HUES64 (cell line): ENCODE measurements around the gene GPHA2.

Experiments used
- H3K27ac ChIP-seq: 2 replicates; pipeline ENCODE4 v1.7.0; 2013; ENCODE audit warnings: low read depth, low read length, inconsistent platforms
- H3K27me3 ChIP-seq: 2 replicates; pipeline ENCODE4 v1.6.1; 2013; ENCODE audit warnings: mild to moderate bottlenecking, low read length; ENCODE audit not compliant: insufficient read depth
- H3K36me3 ChIP-seq: 2 replicates; pipeline ENCODE4 v1.6.1; 2013; ENCODE audit warnings: mild to moderate bottlenecking, low read length; ENCODE audit not compliant: insufficient read depth
- H3K4me1 ChIP-seq: 2 replicates; pipeline ENCODE4 v1.6.1; 2013; ENCODE audit warnings: mild to moderate bottlenecking, low read length, moderate library complexity; ENCODE audit not compliant: insufficient read depth
- H3K4me3 ChIP-seq: 2 replicates; pipeline ENCODE4 v1.5.1; 2013; ENCODE audit warnings: mild to moderate bottlenecking, low read length, moderate library complexity
- H3K9ac ChIP-seq: 2 replicates; pipeline ENCODE4 v1.6.1; 2013; ENCODE audit warnings: mild to moderate bottlenecking, low read depth, low read length
- H3K9me3 ChIP-seq: 2 replicates; pipeline ENCODE4 v1.6.1; 2013; ENCODE audit warnings: low read depth, low read length; ENCODE audit not compliant: insufficient read depth
- WGBS: fragments of 150-250, 120-280 bp; methylation state at CpG from one replicate; pipeline ENCODE4 v1.1.7; 2013; ENCODE audit warnings: missing lambda C conversion rate; 5-methylcytosine and 5-hydroxymethylcytosine counted together

Gene GPHA2

GRCh38 chr11:64954201-64954600 lies 18.5 kb upstream of the GPHA2 start:
- H3K4me1 ChIP-seq: no peaks in the 10 kb centered on the region
- no peak overlapping the region for H3K27ac ChIP-seq
- no peaks in the 10 kb centered on the region for H3K9me3 ChIP-seq
- H3K9ac ChIP-seq: no peak overlapping the region
- no peaks in the 10 kb centered on the region for H3K36me3 ChIP-seq
- H3K4me3 ChIP-seq: no peak overlapping the region
- H3K27me3 ChIP-seq: no peaks in the 10 kb centered on the region
- 69% methylated on average over 5 of the region's 5 CpGs for WGBS

GRCh38 chr11:64951529-64951928 lies 15.8 kb upstream of the GPHA2 start:
- Histone ChIP-seq H3K4me3 (no peak overlapping the region), H3K27me3 (no peaks in the 10 kb centered on the region), H3K27ac (no peak overlapping the region), H3K9me3 (no peaks in the 10 kb centered on the region), H3K4me1 (no peaks in the 10 kb centered on the region), H3K9ac (no peak overlapping the region), H3K36me3 (no peaks in the 10 kb centered on the region)
- WGBS: 79% methylated on average over 4 of the region's 4 CpGs

- 79% methylated on average over 5 of the region's 5 CpGs for WGBS
- Histone ChIP-seq H3K4me1 (no peaks in the 10 kb centered on the region), H3K4me3 (no peak overlapping the region), H3K36me3 (no peaks in the 10 kb centered on the region), H3K27ac (no peak overlapping the region), H3K9ac (no peak overlapping the region), H3K9me3 (no peaks in the 10 kb centered on the region), H3K27me3 (no peaks in the 10 kb centered on the region)
Observed at GRCh38 chr11:64947208-64947814, 11.6 kb upstream of the GPHA2 start.

- H3K4me3 ChIP-seq: no peak overlapping the region
- peaks cover 13% of the 10 kb centered on the region for H3K4me1 ChIP-seq
- H3K27me3 ChIP-seq: no peaks in the 10 kb centered on the region
- WGBS: 82% methylated on average over 4 of the region's 4 CpGs
- H3K36me3 ChIP-seq: no peaks in the 10 kb centered on the region
- H3K27ac ChIP-seq: no peak overlapping the region
- no peak overlapping the region for H3K9ac ChIP-seq
- no peaks in the 10 kb centered on the region for H3K9me3 ChIP-seq
Observed at GRCh38 chr11:64936539-64936938, 846 bp upstream of the GPHA2 start.

GRCh38 chr11:64934682-64935358 lies 873 bp downstream of the GPHA2 start:
- WGBS: 85% methylated on average over 27 of the region's 27 CpGs
- no peak overlapping the region for H3K9ac ChIP-seq

GRCh38 chr11:64933935-64934681 lies 1.6 kb downstream of the GPHA2 start:
- Histone ChIP-seq H3K4me1 (peaks cover 13% of the 10 kb centered on the region), H3K9me3 (no peaks in the 10 kb centered on the region), H3K27ac (no peak overlapping the region), H3K27me3 (no peaks in the 10 kb centered on the region), H3K4me3 (no peak overlapping the region), H3K9ac (no peak overlapping the region), H3K36me3 (peaks cover 4% of the 10 kb centered on the region; the same call in 1 of the 2 replicates)
- 87% methylated on average over 9 of the region's 10 CpGs for WGBS

More at GRCh38 chr11:64934682-64935358, 873 bp downstream of the GPHA2 start:
- Histone ChIP-seq H3K9me3 (no peaks in the 10 kb centered on the region), H3K36me3 (peaks cover 4% of the 10 kb centered on the region; the same call in 1 of the 2 replicates), H3K4me1 (peaks cover 13% of the 10 kb centered on the region), H3K4me3 (no peak overlapping the region), H3K27ac (no peak overlapping the region), H3K27me3 (no peaks in the 10 kb centered on the region)

GRCh38 chr11:64933213-64933934 lies 2.3 kb downstream of the GPHA2 start:
- no peaks in the 10 kb centered on the region for H3K9me3 ChIP-seq
- H3K4me1 ChIP-seq: peaks cover 13% of the 10 kb centered on the region
- no peak overlapping the region for H3K27ac ChIP-seq
- 89% methylated on average over 12 of the region's 12 CpGs for WGBS
- H3K4me3 ChIP-seq: no peak overlapping the region
- no peaks in the 10 kb centered on the region for H3K27me3 ChIP-seq
- no peak overlapping the region for H3K9ac ChIP-seq
- peaks cover 4% of the 10 kb centered on the region; the same call in 1 of the 2 replicates for H3K36me3 ChIP-seq

- H3K9ac ChIP-seq: no peak overlapping the region
- H3K9me3 ChIP-seq: no peaks in the 10 kb centered on the region
- H3K27ac ChIP-seq: no peak overlapping the region
- peaks cover 13% of the 10 kb centered on the region for H3K4me1 ChIP-seq
- H3K4me3 ChIP-seq: no peak overlapping the region
- WGBS: 98% methylated on average over 3 of the region's 5 CpGs
- no peaks in the 10 kb centered on the region for H3K27me3 ChIP-seq
- peaks cover 4% of the 10 kb centered on the region; the same call in 1 of the 2 replicates for H3K36me3 ChIP-seq
Observed at GRCh38 chr11:64932324-64932723, 3.4 kb downstream of the GPHA2 start.

- no peaks in the 10 kb centered on the region for H3K9me3 ChIP-seq
- 93% methylated on average over 6 of the region's 7 CpGs for WGBS
- no peak overlapping the region for H3K4me3 ChIP-seq
- peaks cover 10% of the 10 kb centered on the region for H3K4me1 ChIP-seq
- H3K36me3 ChIP-seq: peaks cover 4% of the 10 kb centered on the region; the same call in 1 of the 2 replicates
- no peak overlapping the region for H3K27ac ChIP-seq
- no peaks in the 10 kb centered on the region for H3K27me3 ChIP-seq
- H3K9ac ChIP-seq: no peak overlapping the region
Observed at GRCh38 chr11:64931290-64931689, 4.4 kb downstream of the GPHA2 start.

GRCh38 chr11:64930340-64930739 lies 5.4 kb downstream of the GPHA2 start:
- H3K4me3 ChIP-seq: no peak overlapping the region
- no peak overlapping the region for H3K9ac ChIP-seq
- 0 out of 2 replicates have a peak, but pooled peaks cover 2% of the 10 kb centered on the region for H3K4me1 ChIP-seq
- H3K9me3 ChIP-seq: no peaks in the 10 kb centered on the region
- peaks cover 4% of the 10 kb centered on the region; the same call in 1 of the 2 replicates for H3K36me3 ChIP-seq
- H3K27me3 ChIP-seq: peaks cover under 1% of the 10 kb centered on the region; the same call in 1 of the 2 replicates
- 96% methylated on average over 6 of the region's 6 CpGs for WGBS
- H3K27ac ChIP-seq: no peak overlapping the region
